HepG2 (cell line): ENCODE data around the gene PRDM10.

Experiments
- CTCF ChIP-seq: sonication (generic); formaldehyde crosslinking; IDR thresholded peaks from 2 replicates; pipeline ENCODE4 v1.5.0; 2020; ENCODE audit warnings: mild to moderate bottlenecking, missing genetic modification reagents, moderate library complexity
- ELF4 ChIP-seq: sonication (generic); formaldehyde crosslinking; IDR thresholded peaks from 2 replicates; pipeline ENCODE4 v1.5.0; 2020; ENCODE audit warnings: missing genetic modification reagents, mild to moderate bottlenecking, moderate library complexity, borderline replicate concordance
- MAFK ChIP-seq, 2 experiments: IDR thresholded peaks in 1 of 2; conservative IDR thresholded peaks in 1 of 2; 2 replicates each; pipeline ENCODE4 v1.6.1; 2011; ENCODE audit warnings: improper control_type of control experiment in 2 of 2, low read length in 2 of 2
- MLX ChIP-seq: IDR thresholded peaks from 2 replicates; pipeline ENCODE4 v1.6.1; 2016
- POLR2AphosphoS5 ChIP-seq: IDR thresholded peaks from 2 replicates; pipeline ENCODE4 v1.6.1; 2012; ENCODE audit warnings: low read depth, low read length
- PRDM10 ChIP-seq: sonication (generic); formaldehyde crosslinking; IDR thresholded peaks from 2 replicates; pipeline ENCODE4 v1.4.0; 2020; ENCODE audit warnings: low read depth, missing genetic modification reagents
- RAD21 ChIP-seq: fragments of 450-650 bp; formaldehyde crosslinking; IDR thresholded peaks from 2 replicates; pipeline ENCODE4 v1.5.0; 2020; ENCODE audit warnings: mild to moderate bottlenecking
- TRAFD1 ChIP-seq: sonication (generic); formaldehyde crosslinking; IDR thresholded peaks from 2 replicates; pipeline ENCODE4 v1.5.1; 2020; ENCODE audit warnings: missing genetic modification reagents, mild to moderate bottlenecking, borderline replicate concordance
- ZC3H4 ChIP-seq: sonication (generic); formaldehyde crosslinking; IDR thresholded peaks from 2 replicates; pipeline ENCODE4 v1.4.0; 2020; ENCODE audit warnings: missing genetic modification reagents, borderline replicate concordance
- ZNF263 ChIP-seq: sonication (generic); formaldehyde crosslinking; IDR thresholded peaks from 2 replicates; pipeline ENCODE4 v1.4.0; 2020; ENCODE audit warnings: missing genetic modification reagents
- ZNF354B ChIP-seq: sonication (generic); formaldehyde crosslinking; IDR thresholded peaks from 2 replicates; pipeline ENCODE4 v1.8.0; 2022; ENCODE audit warnings: mild to moderate bottlenecking, missing genetic modification reagents
- ZNF639 ChIP-seq: conservative IDR thresholded peaks from 2 replicates; pipeline ENCODE4 v1.6.1; 2018; ENCODE audit warnings: missing genetic modification reagents

- TF ChIP-seq TRAFD1 (CRISPR knock-in tag), result no peak
- TF ChIP-seq POLR2AphosphoS5, result no peak
- TF ChIP-seq ZNF354B (CRISPR knock-in tag), result no peak
- TF ChIP-seq MLX (CRISPR knock-in tag), result no peak
- no peak for TF ChIP-seq RAD21 (CRISPR knock-in tag)
- no peak for TF ChIP-seq ZNF263 (CRISPR knock-in tag)
- TF ChIP-seq ZNF639, result no peak
- no peak for TF ChIP-seq PRDM10 (CRISPR knock-in tag)
- no peak for TF ChIP-seq CTCF (CRISPR knock-in tag)
- no peak for TF ChIP-seq ELF4 (CRISPR knock-in tag)
- TF ChIP-seq MAFK (conservative IDR thresholded peaks at IDR 0.05 in 1 of 2, IDR thresholded peaks at IDR 0.05 in 1 of 2; ENCODE audit: low read length in 2 of 2), result no peak
- no peak for TF ChIP-seq ZC3H4 (CRISPR knock-in tag)
Observed at GRCh38 chr11:130032931-130033330, 30.3 kb upstream of the PRDM10 start.
